ENCODE data around the gene ABCB6. TPM values are rescaled to one million over a fixed set of nuclear protein-coding genes. Genes with fewer than 3 reads are reported as not detected.

ABCB6 gene
- total and polyA plus RNA-seq, 2 of the 8 experiments (the other 6 are each of a cell fraction or from before 2014, with no cell fraction given): 44.9 to 50.6 TPM

- TF ChIP-seq NANOG (IDR thresholded peaks at IDR 0.05; ENCODE audit: insufficient read depth, low read depth, low read length, poor library complexity, severe bottlenecking): no peak
- TF ChIP-seq GTF2F1 (IDR thresholded peaks at IDR 0.05; ENCODE audit: borderline replicate concordance, low read depth, low read length): no peak
- TF ChIP-seq CTBP2 (IDR thresholded peaks at IDR 0.05; ENCODE audit: borderline replicate concordance, insufficient read depth, insufficient read length, low read length): no peak
Observed at GRCh38 chr2:219168932-219169331, 49.8 kb downstream of the ABCB6 start (continued).

Measured in H1 (cell line).